ENCODE measurements around the gene ARNT2. TPM values are rescaled to one million over a fixed set of nuclear protein-coding genes. Genes with fewer than 3 reads are reported as not detected.

The ARNT2 gene
- total RNA-seq, 1 donor from 2014 or later: 72.4 TPM

DNA sequence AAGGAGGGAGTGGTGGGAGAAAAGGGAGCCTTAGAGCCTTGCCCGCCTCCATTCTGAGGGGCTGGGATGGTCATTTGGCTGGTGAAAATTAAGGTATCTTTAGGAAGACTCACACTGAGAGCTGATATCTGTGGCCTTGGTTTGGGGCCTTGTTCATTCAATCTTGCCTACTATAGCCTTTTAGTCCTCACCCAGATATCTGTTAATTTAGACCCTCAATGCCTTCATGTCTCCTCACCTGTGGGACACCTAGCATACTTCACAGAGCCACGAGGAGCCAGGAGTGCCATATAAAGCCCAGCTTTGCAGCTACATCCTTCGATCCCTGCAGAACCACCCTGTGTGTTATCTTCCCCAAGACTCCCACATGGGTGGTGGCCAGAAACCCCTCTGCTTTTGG lies 4.7 kb upstream of the ARNT2 start:
- Mint-ChIP-seq H3K36me3 (ENCODE audit: unreplicated experiment) (no peaks in the 10 kb centered on the region), H3K27ac (ENCODE audit: unreplicated experiment) (no peak overlapping the region), H3K9me3 (ENCODE audit: unreplicated experiment) (no peaks in the 10 kb centered on the region), H3K4me3 (ENCODE audit: unreplicated experiment) (no peak overlapping the region), H3K4me1 (ENCODE audit: unreplicated experiment) (peaks cover 15% of the 10 kb centered on the region), H3K27me3 (ENCODE audit: unreplicated experiment) (peaks cover 3% of the 10 kb centered on the region)
- DNase-seq (ENCODE audit: extremely low spot score, unreplicated experiment): no peak
- TF ChIP-seq, protein P1, sequence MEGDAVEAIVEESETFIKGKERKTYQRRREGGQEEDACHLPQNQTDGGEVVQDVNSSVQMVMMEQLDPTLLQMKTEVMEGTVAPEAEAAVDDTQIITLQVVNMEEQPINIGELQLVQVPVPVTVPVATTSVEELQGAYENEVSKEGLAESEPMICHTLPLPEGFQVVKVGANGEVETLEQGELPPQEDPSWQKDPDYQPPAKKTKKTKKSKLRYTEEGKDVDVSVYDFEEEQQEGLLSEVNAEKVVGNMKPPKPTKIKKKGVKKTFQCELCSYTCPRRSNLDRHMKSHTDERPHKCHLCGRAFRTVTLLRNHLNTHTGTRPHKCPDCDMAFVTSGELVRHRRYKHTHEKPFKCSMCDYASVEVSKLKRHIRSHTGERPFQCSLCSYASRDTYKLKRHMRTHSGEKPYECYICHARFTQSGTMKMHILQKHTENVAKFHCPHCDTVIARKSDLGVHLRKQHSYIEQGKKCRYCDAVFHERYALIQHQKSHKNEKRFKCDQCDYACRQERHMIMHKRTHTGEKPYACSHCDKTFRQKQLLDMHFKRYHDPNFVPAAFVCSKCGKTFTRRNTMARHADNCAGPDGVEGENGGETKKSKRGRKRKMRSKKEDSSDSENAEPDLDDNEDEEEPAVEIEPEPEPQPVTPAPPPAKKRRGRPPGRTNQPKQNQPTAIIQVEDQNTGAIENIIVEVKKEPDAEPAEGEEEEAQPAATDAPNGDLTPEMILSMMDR (IDR thresholded peaks at IDR 0.05): no peak

DNA sequence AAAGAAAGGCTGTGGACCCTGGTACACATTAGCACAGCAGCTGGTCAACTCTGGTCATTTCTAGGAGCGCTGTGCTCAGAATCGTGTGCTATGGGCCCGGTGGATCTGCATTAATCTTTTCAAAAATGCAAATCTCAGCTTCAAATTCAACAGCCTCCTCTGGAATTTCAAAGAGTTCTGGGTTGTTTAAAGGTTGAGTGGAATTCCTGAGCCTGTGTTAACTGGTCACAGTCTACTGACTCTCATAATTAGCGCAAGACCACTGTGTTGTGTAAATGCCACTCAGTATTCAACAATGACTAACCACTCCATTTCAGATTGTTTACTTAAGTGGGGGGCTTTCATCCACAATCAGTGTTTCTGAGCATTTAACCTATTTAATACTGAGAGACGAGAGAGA lies 2.7 kb upstream of the ARNT2 start:
- H3K27me3 Mint-ChIP-seq (ENCODE audit: unreplicated experiment): peaks cover 3% of the 10 kb centered on the region
- H3K4me1 Mint-ChIP-seq (ENCODE audit: unreplicated experiment): peaks cover 30% of the 10 kb centered on the region
- H3K36me3 Mint-ChIP-seq (ENCODE audit: unreplicated experiment): no peaks in the 10 kb centered on the region
- H3K4me3 Mint-ChIP-seq (ENCODE audit: unreplicated experiment): no peak overlapping the region
- DNase-seq (ENCODE audit: extremely low spot score, unreplicated experiment): no peak
- TF ChIP-seq, protein P1 (IDR thresholded peaks at IDR 0.05): no peak
- no peaks in the 10 kb centered on the region for H3K9me3 Mint-ChIP-seq (ENCODE audit: unreplicated experiment)
- H3K27ac Mint-ChIP-seq (ENCODE audit: unreplicated experiment): no peak overlapping the region

DNA sequence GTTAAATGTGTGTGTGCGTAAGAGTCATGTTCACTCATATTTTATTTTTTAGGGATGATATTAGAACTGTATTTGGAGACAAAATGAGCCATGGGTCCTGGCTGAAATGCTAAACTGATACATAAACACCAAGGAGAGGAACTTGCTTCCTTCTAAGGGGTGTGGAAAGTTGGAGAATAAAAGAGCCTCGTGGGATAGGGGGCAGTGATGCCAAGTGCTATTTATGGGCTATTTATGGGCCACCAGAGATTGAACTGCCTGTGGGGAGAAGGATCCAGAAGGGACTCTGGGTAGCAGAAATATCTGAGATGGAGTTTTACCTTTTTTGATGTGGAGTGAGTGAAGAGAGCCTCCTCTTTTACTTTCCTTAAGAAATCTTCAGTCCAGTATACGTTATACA lies 1.8 kb upstream of the ARNT2 start:
- H3K27ac Mint-ChIP-seq (ENCODE audit: unreplicated experiment): no peak overlapping the region
- H3K4me3 Mint-ChIP-seq (ENCODE audit: unreplicated experiment): no peak overlapping the region
- H3K36me3 Mint-ChIP-seq (ENCODE audit: unreplicated experiment): no peaks in the 10 kb centered on the region

DNA sequence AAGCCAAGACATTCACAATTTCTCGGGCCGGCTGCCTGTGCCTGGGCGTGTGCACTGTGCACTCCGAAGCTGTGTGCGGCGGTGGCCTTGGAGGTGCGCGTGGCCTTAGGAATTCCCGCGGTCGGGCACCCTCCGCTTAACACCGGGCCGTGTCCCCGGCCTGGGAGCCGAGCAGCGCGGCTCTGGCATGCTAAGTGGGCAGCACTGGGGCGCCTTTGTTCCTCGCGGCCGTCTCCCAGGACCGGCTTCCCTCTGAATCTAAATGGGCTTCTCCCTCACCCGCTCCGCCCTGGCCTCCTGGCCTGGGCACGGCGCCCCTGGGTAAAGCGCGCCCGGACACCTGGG lies 498 bp upstream of the ARNT2 start:
- Mint-ChIP-seq H3K9me3 (ENCODE audit: unreplicated experiment) (no peaks in the 10 kb centered on the region), H3K4me3 (ENCODE audit: unreplicated experiment) (peak overlapping the region; percentile 70), H3K36me3 (ENCODE audit: unreplicated experiment) (no peaks in the 10 kb centered on the region), H3K4me1 (ENCODE audit: unreplicated experiment) (peaks cover 43% of the 10 kb centered on the region), H3K27me3 (ENCODE audit: unreplicated experiment) (no peaks in the 10 kb centered on the region), H3K27ac (ENCODE audit: unreplicated experiment) (peak overlapping the region; percentile 6)
- no peak for DNase-seq (ENCODE audit: extremely low spot score, unreplicated experiment)
- TF ChIP-seq, protein P1 (IDR thresholded peaks at IDR 0.05): no peak

More for the DNA sequence above, 1.8 kb upstream of the ARNT2 start:
- Mint-ChIP-seq H3K27me3 (ENCODE audit: unreplicated experiment) (no peaks in the 10 kb centered on the region), H3K4me1 (ENCODE audit: unreplicated experiment) (peaks cover 39% of the 10 kb centered on the region), H3K9me3 (ENCODE audit: unreplicated experiment) (no peaks in the 10 kb centered on the region)
- DNase-seq (ENCODE audit: extremely low spot score, unreplicated experiment): no peak
- TF ChIP-seq, protein P1 (IDR thresholded peaks at IDR 0.05): no peak

DNA sequence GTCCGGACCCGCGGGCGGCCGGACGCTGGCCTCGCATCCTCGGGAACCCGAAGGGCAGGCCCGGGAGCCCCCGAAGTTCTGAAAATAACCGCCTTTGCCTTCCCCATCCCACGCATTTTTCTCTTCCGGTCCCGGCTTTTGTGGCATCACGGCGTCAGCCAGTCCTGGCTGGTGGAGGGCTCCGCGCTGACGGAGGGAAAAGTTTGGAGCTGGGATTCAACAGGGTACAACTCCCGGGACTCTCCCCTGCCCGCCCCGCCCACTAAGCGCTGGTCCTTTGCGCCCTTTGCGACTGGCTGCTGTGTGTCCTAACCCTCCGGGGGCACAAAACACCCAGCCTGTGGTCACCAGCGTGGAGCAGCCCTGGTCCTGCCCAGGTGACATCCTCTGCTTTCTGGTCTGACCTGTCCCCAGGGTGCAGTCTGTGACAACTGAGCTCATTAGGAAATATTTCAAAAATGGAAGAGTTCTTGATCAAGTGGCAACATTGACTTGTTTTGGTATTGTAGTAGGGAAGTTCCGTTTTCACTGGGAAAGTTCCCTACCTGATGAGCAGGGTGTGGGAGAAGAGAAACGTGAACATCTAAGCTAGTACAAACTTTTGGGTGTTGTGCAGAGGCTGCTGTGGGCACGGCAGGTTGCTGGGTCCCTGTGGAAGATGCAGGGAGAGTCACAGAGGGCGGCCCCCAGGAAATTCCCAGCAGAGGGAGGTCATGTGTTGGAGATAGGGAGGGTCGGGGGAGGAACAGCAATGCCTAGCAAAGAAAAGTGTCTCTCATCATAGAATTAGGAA lies 775 bp downstream of the ARNT2 start:
- Mint-ChIP-seq H3K27me3 (ENCODE audit: unreplicated experiment) (no peaks in the 10 kb centered on the region), H3K9me3 (ENCODE audit: unreplicated experiment) (peaks cover 6% of the 10 kb centered on the region), H3K27ac (ENCODE audit: unreplicated experiment) (peak overlapping the region; percentile 67), H3K36me3 (ENCODE audit: unreplicated experiment) (peaks cover 10% of the 10 kb centered on the region), H3K4me1 (ENCODE audit: unreplicated experiment) (peaks cover 48% of the 10 kb centered on the region), H3K4me3 (ENCODE audit: unreplicated experiment) (peak overlapping the region; percentile 89)
- no peak for DNase-seq (ENCODE audit: extremely low spot score, unreplicated experiment)
- TF ChIP-seq, protein P1 (IDR thresholded peaks at IDR 0.05): no peak
